RWPE2 (cell line): Measurements from ENCODE around the gene UFM1.

Experiments used
- ATAC-seq: fragments of 200-7000 bp; cut with Tn5 transposase; 3 replicates; pipeline ENCODE4 v1.9.1; 2021; ENCODE audit warnings: low read depth
- DNase-seq: peaks from one replicate; pipeline ENCODE4 v3.0.0-alpha.2; 2020; ENCODE audit warnings: low spot score
- H3K27ac ChIP-seq: fragments of 450-650 bp; 2 replicates; pipeline ENCODE4 v1.5.1; 2017; ENCODE audit warnings: mild to moderate bottlenecking; ENCODE audit not compliant: poor library complexity, severe bottlenecking
- H3K27me3 ChIP-seq: fragments of 250-450 bp; sonication (Bioruptor Pico); 2 replicates; pipeline ENCODE4 v1.5.1; 2021; ENCODE audit warnings: mild to moderate bottlenecking, moderate library complexity; ENCODE audit not compliant: insufficient read depth, poor library complexity, severe bottlenecking
- H3K36me3 ChIP-seq: fragments of 250-450 bp; sonication (Bioruptor Pico); 2 replicates; pipeline ENCODE4 v1.5.1; 2020; ENCODE audit warnings: low read depth, mild to moderate bottlenecking, moderate library complexity
- H3K4me1 ChIP-seq: fragments of 250-450 bp; sonication (Bioruptor Pico); 2 replicates; pipeline ENCODE4 v1.5.1; 2021; ENCODE audit warnings: mild to moderate bottlenecking, moderate library complexity; ENCODE audit not compliant: insufficient read depth, poor library complexity, severe bottlenecking
- H3K4me3 ChIP-seq: fragments of 250-450 bp; sonication (Bioruptor Pico); 2 replicates; pipeline ENCODE4 v1.5.1; 2021; ENCODE audit warnings: mild to moderate bottlenecking, moderate library complexity; ENCODE audit not compliant: severe bottlenecking
- H3K9me3 ChIP-seq: fragments of 250-450 bp; sonication (Bioruptor Pico); 2 replicates; pipeline ENCODE4 v1.5.1; 2021; ENCODE audit warnings: mild to moderate bottlenecking, moderate library complexity; ENCODE audit not compliant: severe bottlenecking
- TF ChIP-seq, protein P1 (sequence below): fragments of 450-650 bp; IDR thresholded peaks from one replicate; pipeline ENCODE4 v1.5.1; 2017; ENCODE audit warnings: mild to moderate bottlenecking, moderate library complexity; ENCODE audit not compliant: poor library complexity, severe bottlenecking

UFM1 gene

GRCh38 chr13:38350114-38350617 lies 515 bp downstream of the UFM1 start:
- Histone ChIP-seq H3K27ac (peak overlapping the region; percentile 72), H3K4me3 (peak overlapping the region; percentile 82), H3K4me1 (peaks cover 39% of the 10 kb centered on the region), H3K36me3 (peaks cover 46% of the 10 kb centered on the region), H3K27me3 (no peaks in the 10 kb centered on the region), H3K9me3 (no peaks in the 10 kb centered on the region)
- ATAC-seq, result peak; percentile 48
- peak; percentile 61 for DNase-seq
- TF ChIP-seq, protein P1, sequence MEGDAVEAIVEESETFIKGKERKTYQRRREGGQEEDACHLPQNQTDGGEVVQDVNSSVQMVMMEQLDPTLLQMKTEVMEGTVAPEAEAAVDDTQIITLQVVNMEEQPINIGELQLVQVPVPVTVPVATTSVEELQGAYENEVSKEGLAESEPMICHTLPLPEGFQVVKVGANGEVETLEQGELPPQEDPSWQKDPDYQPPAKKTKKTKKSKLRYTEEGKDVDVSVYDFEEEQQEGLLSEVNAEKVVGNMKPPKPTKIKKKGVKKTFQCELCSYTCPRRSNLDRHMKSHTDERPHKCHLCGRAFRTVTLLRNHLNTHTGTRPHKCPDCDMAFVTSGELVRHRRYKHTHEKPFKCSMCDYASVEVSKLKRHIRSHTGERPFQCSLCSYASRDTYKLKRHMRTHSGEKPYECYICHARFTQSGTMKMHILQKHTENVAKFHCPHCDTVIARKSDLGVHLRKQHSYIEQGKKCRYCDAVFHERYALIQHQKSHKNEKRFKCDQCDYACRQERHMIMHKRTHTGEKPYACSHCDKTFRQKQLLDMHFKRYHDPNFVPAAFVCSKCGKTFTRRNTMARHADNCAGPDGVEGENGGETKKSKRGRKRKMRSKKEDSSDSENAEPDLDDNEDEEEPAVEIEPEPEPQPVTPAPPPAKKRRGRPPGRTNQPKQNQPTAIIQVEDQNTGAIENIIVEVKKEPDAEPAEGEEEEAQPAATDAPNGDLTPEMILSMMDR, result no peak

- peaks cover 99% of the 10 kb centered on the region for H3K36me3 ChIP-seq
- H3K4me1 ChIP-seq, result peaks cover 9% of the 10 kb centered on the region
- no peak overlapping the region for H3K4me3 ChIP-seq
- TF ChIP-seq, protein P1, result no peak
- no peak for ATAC-seq
- no peaks in the 10 kb centered on the region for H3K27me3 ChIP-seq
- no peak for DNase-seq
- H3K9me3 ChIP-seq, result no peaks in the 10 kb centered on the region
- H3K27ac ChIP-seq, result no peak overlapping the region
These were observed 6.0 kb downstream of the UFM1 start for GRCh38 chr13:38355595-38356119.

DNA sequence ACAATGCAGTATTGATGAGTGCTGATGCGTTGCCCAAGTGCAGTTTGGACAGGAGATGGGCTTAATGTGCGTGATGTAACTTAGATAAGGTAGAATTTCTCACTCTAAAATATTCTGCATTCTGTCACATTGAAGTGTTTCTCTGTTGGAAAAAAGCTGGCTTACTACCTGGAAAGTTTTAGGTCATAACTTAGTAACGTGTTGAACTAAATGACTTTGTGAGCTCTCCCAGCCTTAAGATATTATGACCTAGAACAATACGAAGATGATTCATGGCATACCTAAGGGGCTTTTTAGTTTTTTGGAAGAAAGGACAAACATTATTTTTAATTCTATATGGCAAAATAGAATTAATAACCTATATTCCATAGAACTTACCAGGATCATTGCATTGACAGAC lies 9.0 kb downstream of the UFM1 start:
- Histone ChIP-seq H3K36me3 (peaks cover 91% of the 10 kb centered on the region), H3K9me3 (no peaks in the 10 kb centered on the region), H3K4me3 (no peak overlapping the region), H3K27ac (no peak overlapping the region), H3K27me3 (no peaks in the 10 kb centered on the region), H3K4me1 (no peaks in the 10 kb centered on the region)
- TF ChIP-seq, protein P1, result no peak
- no peak for DNase-seq
- ATAC-seq, result no peak

DNA sequence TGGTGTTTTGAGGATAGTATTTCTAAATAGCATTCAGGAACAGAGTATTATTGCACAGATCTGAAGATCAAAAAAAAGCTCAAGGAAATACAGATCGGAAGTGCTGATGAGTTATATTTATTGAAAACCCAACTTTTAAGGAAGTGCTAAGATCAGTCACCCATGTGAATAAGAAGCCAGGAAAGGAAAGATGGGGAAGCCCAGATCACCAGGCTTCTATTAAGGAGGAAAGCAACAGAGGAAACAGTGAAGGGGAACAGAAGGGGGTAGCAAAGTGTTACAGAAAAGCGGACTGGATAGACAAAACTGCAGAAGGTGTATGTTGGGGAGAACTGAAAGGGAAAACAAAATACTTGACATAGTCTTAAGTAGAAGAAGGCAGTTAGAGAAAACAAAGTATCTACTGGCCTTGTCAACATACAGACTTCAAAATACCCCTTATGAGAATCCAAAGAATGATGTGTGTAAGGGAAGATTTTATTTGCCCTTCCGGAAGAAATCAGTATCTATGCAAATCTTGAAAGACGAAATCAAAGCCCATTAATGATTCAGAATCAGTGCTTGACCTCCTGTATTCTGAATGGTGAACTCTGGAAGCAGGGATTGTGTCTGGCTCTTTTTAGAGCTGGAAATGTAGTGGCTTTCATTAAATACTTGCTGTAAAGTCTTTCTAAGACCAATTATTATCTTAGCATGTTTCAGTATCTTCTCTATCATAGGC lies 12.1 kb downstream of the UFM1 start:
- ATAC-seq (no peak), DNase-seq (no peak)
- no peaks in the 10 kb centered on the region for H3K27me3 ChIP-seq

More for the DNA sequence above, 12.1 kb downstream of the UFM1 start:
- Histone ChIP-seq H3K9me3 (no peaks in the 10 kb centered on the region), H3K4me1 (peaks cover 2% of the 10 kb centered on the region), H3K4me3 (no peak overlapping the region), H3K36me3 (peaks cover 61% of the 10 kb centered on the region), H3K27ac (no peak overlapping the region)
- TF ChIP-seq, protein P1, result no peak
